Hematopoietic multipotent progenitor cell treated with erythropoietin and hydrocortisone succinate and interleukin-3 and kit ligand, for 15 days (in vitro differentiated cells): Measurements from ENCODE around the gene ZNF324B.
"Not testable (repeated sequence)": the region's sequence is repeated elsewhere in the genome, so short reads cannot be mapped to it uniquely, and the experiment has no call there.

Experiments
- DNase-seq: peaks from one replicate; pipeline ENCODE4 v3.0.0-alpha.2; 2015; ENCODE audit warnings: low spot score

ZNF324B gene

GRCh38 chr19:58455306-58455705 is 3.9 kb downstream of the ZNF324B start:
- no peak for DNase-seq

GRCh38 chr19:58456111-58456510 is 4.7 kb downstream of the ZNF324B start:
- no peak for DNase-seq

GRCh38 chr19:58460039-58460438 is 8.6 kb downstream of the ZNF324B start:
- DNase-seq: no peak

- no peak for DNase-seq
Measured at GRCh38 chr19:58466089-58466759, 14.8 kb downstream of the ZNF324B start.

- DNase-seq: peak; percentile 98
Measured at GRCh38 chr19:58466760-58467589, 15.6 kb downstream of the ZNF324B start, which contains the start of gene ZNF324. ZNF324 (plus strand) TSS chr19:58467080; CDS start chr19:58469186, 2,106 bp downstream.

GRCh38 chr19:58468216-58468839 is 16.9 kb downstream of the ZNF324B start:
- DNase-seq: no peak

- DNase-seq: no peak
Measured at GRCh38 chr19:58469241-58470013, 18.0 kb downstream of the ZNF324B start.

- not testable (repeated sequence) for DNase-seq
Measured at GRCh38 chr19:58470837-58471543, 19.6 kb downstream of the ZNF324B start.

- no peak for DNase-seq
Measured at GRCh38 chr19:58471736-58472135, 20.3 kb downstream of the ZNF324B start.

- DNase-seq: no peak
Measured at GRCh38 chr19:58473775-58474174, 22.4 kb downstream of the ZNF324B start.

- DNase-seq: no peak
Measured at GRCh38 chr19:58474291-58474996, 23.0 kb downstream of the ZNF324B start.

- no peak for DNase-seq
Measured at GRCh38 chr19:58474997-58475713, 23.7 kb downstream of the ZNF324B start.

GRCh38 chr19:58475714-58476497 is 24.5 kb downstream of the ZNF324B start, which contains the start of gene ZNF446:
ZNF446 (plus strand) TSS chr19:58476352; CDS start chr19:58477219, 867 bp downstream.
- DNase-seq: peak; percentile 97

- DNase-seq: no peak
Measured at GRCh38 chr19:58476498-58477015, 25.1 kb downstream of the ZNF324B start.

GRCh38 chr19:58477130-58477529 is 25.7 kb downstream of the ZNF324B start:
- no peak for DNase-seq

GRCh38 chr19:58477871-58478270 is 26.4 kb downstream of the ZNF324B start:
- no peak for DNase-seq

- no peak for DNase-seq
Measured at GRCh38 chr19:58479303-58479702, 27.9 kb downstream of the ZNF324B start.

GRCh38 chr19:58479736-58480480 is 28.5 kb downstream of the ZNF324B start:
- no peak for DNase-seq
